Ovary (tissue), 9 donors: ENCODE results near the gene PRADC1. TPM values are rescaled to one million over a fixed set of nuclear protein-coding genes. Genes with fewer than 3 reads are reported as not detected.
A peak's percentile ranks its signal among the peaks of the same experiment; 100 is the strongest.

ENCODE experiments used
- DNase-seq, 5 donors: peaks; one replicate each; pipeline ENCODE4 v3.0.0-alpha.2; 2019 to 2020
- H3K27ac ChIP-seq, 2 donors: fragments of 200-600 bp; one replicate each; pipeline versions ENCODE4 v1.5.1 to v1.8.0; 2019 to 2022
- H3K27me3 ChIP-seq: fragments of 200-600 bp; one replicate; pipeline ENCODE4 v1.8.0; 2022
- H3K36me3 ChIP-seq: fragments of 200-600 bp; sonication (generic); one replicate; pipeline ENCODE4 v1.5.1; 2019
- H3K4me1 ChIP-seq: one replicate; pipeline ENCODE4 v1.8.1; 2013; ENCODE audit warnings: mild to moderate bottlenecking, moderate library complexity; ENCODE audit not compliant: insufficient read depth
- H3K4me3 ChIP-seq: fragments of 200-600 bp; sonication (generic); one replicate; pipeline ENCODE4 v1.5.1; 2017
- H3K9me3 ChIP-seq, 2 donors: fragments of 200-600 bp in 1 of 2; sonication (generic) in 1 of 2; one replicate each; pipeline versions ENCODE4 v1.5.1 to v1.8.1; 2013 to 2019; ENCODE audit warnings: mild to moderate bottlenecking in 1 of 2, moderate library complexity in 1 of 2
- CTCF ChIP-seq, 3 donors: fragments of 450-650 bp in 2 of 3; fragments of 200-600 bp in 1 of 3; IDR thresholded peaks; one replicate each; pipeline versions ENCODE4 v1.5.1 to v1.8.0; 2016 to 2022; ENCODE audit warnings: antibody characterized with exemption in 3 of 3, mild to moderate bottlenecking in 1 of 3
- EP300 ChIP-seq: sonication (generic); formaldehyde crosslinking; IDR thresholded peaks from one replicate; pipeline ENCODE4 v1.6.1; 2017; ENCODE audit warnings: antibody characterized with exemption
- POLR2A ChIP-seq: fragments of 450-650 bp; IDR thresholded peaks from one replicate; pipeline ENCODE4 v1.6.1; 2017; ENCODE audit warnings: antibody characterized with exemption, mild to moderate bottlenecking, moderate library complexity
- WGBS, 3 donors: extraction: QIAGEN DNeasy Blood & Tissue Kit in 1 of 3; methylation state at CpG; one replicate each; pipeline versions ENCODE4 v1.1.5 to v1.1.7; 2013 to 2017; 5-methylcytosine and 5-hydroxymethylcytosine counted together
- intact Hi-C, 4 donors: fragments of 100-400 bp; cut with DNase I; formaldehyde crosslinking; loops; one replicate each; pipeline versions ENCODE4 v1.11.0 to v1.15.1; 2022 to 2023
- polyA plus RNA-seq, 2 donors: library from polyadenylated mRNA; stranded (reverse); fragments of 200-250 nt in 1 of 2; fragments of 350-450 nt in 1 of 2; fragmentation: Illumina TruSeq in 1 of 2; extraction: RNeasy Lipid Tissue Mini Kit (QIAGEN cat#74804) in 1 of 2; gene quantifications; one replicate each; pipeline ENCODE4 v1.2.3, GENCODE V29; 2013 to 2014
- total RNA-seq, 7 donors: library from RNA; depleted of rRNA in 2 of 7; stranded (reverse); fragments of >200 nt in 2 of 7; fragmentation: NEBNext Ultra II Directional in 3 of 7; extraction: Animal tissue kit (Norgen Biotek cat#: 25700) in 3 of 7; gene quantifications; one replicate each; pipeline versions ENCODE4 v1.1.0 to v1.2.4, GENCODE V29; 2016 to 2023
- donor health status: DM: no; HTN: no; CAD: no; lungs with moderate emphysema.
- donor health status: DM: no; HTN: no; CAD: no.
- donor health status: Bipolar disorder and iron deficiency.
- donor health status: DM: yes; HTN: yes; CAD: no.
- donor health status: DM: no; HTN: no; CAD: no.
- donor health status: DM: yes; HTN: yes; CAD: no.

Gene PRADC1
- total and polyA plus RNA-seq, 9 donors: 7.7 to 19.7 (median 11.8) TPM

DNA sequence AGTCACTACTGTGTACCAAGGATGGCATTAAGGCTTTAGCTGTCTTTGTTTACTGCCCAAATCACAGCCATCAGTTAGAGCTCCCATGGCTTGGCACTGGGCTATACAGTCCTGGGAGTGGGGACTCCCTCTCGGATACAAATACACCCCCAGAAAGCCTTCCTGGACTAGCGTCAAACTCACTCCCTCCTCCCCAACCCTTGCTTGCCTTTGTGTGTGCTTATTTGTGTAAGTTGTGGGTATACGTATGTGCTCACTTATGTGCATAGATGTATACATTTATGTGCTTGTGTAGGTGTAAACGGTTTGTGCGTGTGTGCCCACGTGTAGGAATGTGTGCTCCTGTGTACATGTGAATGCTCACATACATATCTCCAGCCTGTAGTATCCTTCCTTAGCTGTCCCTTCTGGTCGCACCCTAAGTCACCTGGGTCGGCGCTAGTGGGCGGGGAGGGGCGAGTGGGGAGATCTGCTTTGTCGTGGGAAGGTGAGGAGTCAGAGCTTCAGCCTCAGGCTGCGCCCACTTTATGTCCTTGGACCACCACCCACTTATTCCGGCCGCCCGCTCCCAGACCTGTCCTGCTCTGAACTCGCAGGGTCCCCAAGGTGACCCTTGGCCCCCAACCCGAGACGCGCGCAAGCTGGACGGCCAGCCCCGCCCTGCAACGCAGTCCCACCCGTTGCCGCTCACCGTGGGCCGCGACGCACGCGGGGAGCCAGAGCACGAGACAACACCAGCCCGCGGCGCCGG is 461 bp downstream of the PRADC1 start:
- Histone ChIP-seq H3K4me1 (peaks cover 12% of the 10 kb centered on the region), H3K4me3 (peak overlapping the region; percentile 88), H3K27ac (no peak overlapping the region), H3K27me3 (no peaks in the 10 kb centered on the region), H3K36me3 (no peaks in the 10 kb centered on the region), H3K9me3 (no peaks in the 10 kb centered on the region)
- WGBS, 3 donors: 0 to 2% (median 1%) methylated on average over 19 to 37 of the region's 37 CpGs
- intact Hi-C loops: no loop called here
- TF ChIP-seq POLR2A (no peak), EP300 (no peak)
- DNase-seq: no peak

- TF ChIP-seq CTCF (IDR thresholded peaks at IDR 0.05): no peak
- no peak for TF ChIP-seq POLR2A
- TF ChIP-seq EP300: no peak
- no peak overlapping the region for H3K27ac ChIP-seq
- peaks cover 4% of the 10 kb centered on the region for H3K4me1 ChIP-seq
- H3K9me3 ChIP-seq: no peaks in the 10 kb centered on the region
- H3K4me3 ChIP-seq: no peak overlapping the region
- no peak for DNase-seq
- H3K27me3 ChIP-seq: no peaks in the 10 kb centered on the region
- intact Hi-C loops: no loop called here
- 78 to 85% (median 79%) methylated on average over 14 of the region's 14 CpGs for WGBS, 3 donors
- H3K36me3 ChIP-seq: no peaks in the 10 kb centered on the region
Observed at GRCh38 chr2:73228631-73229030, 4.4 kb downstream of the PRADC1 start.

GRCh38 chr2:73227086-73227485 is 6.0 kb downstream of the PRADC1 start:
- no peaks in the 10 kb centered on the region for H3K9me3 ChIP-seq
- no peaks in the 10 kb centered on the region for H3K36me3 ChIP-seq
- no peak overlapping the region for H3K27ac ChIP-seq
- no peaks in the 10 kb centered on the region for H3K4me1 ChIP-seq
- DNase-seq: no peak
- no peaks in the 10 kb centered on the region for H3K27me3 ChIP-seq
- intact Hi-C loops: no loop called here
- no peak for TF ChIP-seq POLR2A
- TF ChIP-seq EP300: no peak
- TF ChIP-seq CTCF (IDR thresholded peaks at IDR 0.05): no peak
- WGBS, 3 donors: 73 to 87% (median 79%) methylated on average over 3 of the region's 3 CpGs
- H3K4me3 ChIP-seq: no peak overlapping the region

- Histone ChIP-seq H3K27me3 (no peaks in the 10 kb centered on the region), H3K9me3 (no peaks in the 10 kb centered on the region), H3K4me3 (no peak overlapping the region), H3K27ac (no peak overlapping the region), H3K4me1 (no peaks in the 10 kb centered on the region), H3K36me3 (no peaks in the 10 kb centered on the region)
- intact Hi-C loops: no loop called here
- 70 to 82% (median 75%) methylated on average over 9 of the region's 9 CpGs for WGBS, 3 donors
- DNase-seq: no peak
- no peak for TF ChIP-seq EP300
- TF ChIP-seq POLR2A: no peak
- no peak for TF ChIP-seq CTCF (IDR thresholded peaks at IDR 0.05)
Observed at GRCh38 chr2:73225513-73226360, 7.3 kb downstream of the PRADC1 start.
